Endothelial cell of umbilical vein (primary cell): ENCODE data around the gene RBBP4. TPM values are rescaled to one million over a fixed set of nuclear protein-coding genes. Genes with fewer than 3 reads are reported as not detected.

Experiments
- BruUV-seq: library from RNA; stranded (reverse); fragments of 400-500 nt; replicated peaks from 2 replicates; lab custom pipeline; 2021; lab: Mats Ljungman, UMichigan
- CTCF ChIA-PET: fragments of 300-600, 350-600 bp; sonication (Branson Sonifier 250); formaldehyde crosslinking; loops from one replicate; lab custom pipeline; 2021; ENCODE audit warnings: antibody characterized with exemption, inconsistent platforms; lab: Charles Lee
- POLR2A ChIA-PET: fragments of 300-600, 350-600 bp; sonication (Branson Sonifier 250); formaldehyde crosslinking; loops from one replicate; lab custom pipeline; 2021; ENCODE audit warnings: antibody characterized with exemption, inconsistent platforms; lab: Charles Lee
- DNase-seq: peaks from one replicate; pipeline ENCODE4 v3.0.0-alpha.2; 2011; ENCODE audit warnings: low read depth, low spot score
- FAIRE-seq: peaks from 2 replicates; lab custom pipeline; 2011; peaks lifted over from hg19 to GRCh38; lab: Jason Lieb, UNC
- H2AFZ ChIP-seq: 2 replicates; pipeline ENCODE4 v1.6.0; 2012; ENCODE audit warnings: low read depth, low read length, control low read depth, inconsistent platforms
- H3K27ac ChIP-seq: 2 replicates; pipeline ENCODE4 v1.5.1; 2011; ENCODE audit warnings: low read depth, mild to moderate bottlenecking, control low read depth, low read length, moderate library complexity; ENCODE audit not compliant: insufficient read depth
- H3K27me3 ChIP-seq, 2 experiments: 2 replicates each; pipeline versions ENCODE4 v1.6.0 to v1.6.1; 2011; ENCODE audit warnings: low read length in 2 of 2, mixed read lengths in 1 of 2; ENCODE audit not compliant: control insufficient read depth in 2 of 2, insufficient read depth in 2 of 2
- H3K36me3 ChIP-seq, 2 experiments: 2 replicates in 1 of 2; 3 replicates in 1 of 2; pipeline ENCODE4 v1.5.1; 2011; ENCODE audit warnings: low read length in 2 of 2, mild to moderate bottlenecking in 1 of 2, moderate library complexity in 1 of 2; ENCODE audit not compliant: control insufficient read depth in 2 of 2, insufficient read depth in 2 of 2; ENCODE audit errors: extremely low read depth in 1 of 2
- H3K4me1 ChIP-seq: 3 replicates; pipeline ENCODE4 v1.5.1; 2011; ENCODE audit warnings: mild to moderate bottlenecking, low read length; ENCODE audit not compliant: control insufficient read depth, insufficient read depth; ENCODE audit errors: extremely low read depth
- H3K4me2 ChIP-seq: 2 replicates; pipeline ENCODE4 v1.6.1; 2011; ENCODE audit warnings: low read length, control low read depth, mixed read lengths; ENCODE audit not compliant: insufficient read depth
- H3K4me3 ChIP-seq, 3 experiments: fragments of 200-600 bp in 1 of 3; sonication (generic), shearing (Covaris generic) in 1 of 3; replicated peaks in 1 of 3; 2 replicates each; pipeline ENCODE4 v1.5.1; 2011 to 2016; ENCODE audit warnings: control low read depth in 3 of 3, low read length in 3 of 3, mild to moderate bottlenecking in 2 of 3, inconsistent platforms in 1 of 3, low read depth in 1 of 3, moderate library complexity in 1 of 3; ENCODE audit not compliant: insufficient read depth in 1 of 3
- H3K79me2 ChIP-seq: 2 replicates; pipeline ENCODE4 v1.6.0; 2012; ENCODE audit warnings: low read length, inconsistent platforms; ENCODE audit not compliant: control insufficient read depth, insufficient read depth
- H3K9ac ChIP-seq: replicated peaks from 2 replicates; pipeline ENCODE3; 2011; ENCODE audit warnings: low read length, control low read depth; ENCODE audit not compliant: insufficient read depth; ENCODE audit errors: extremely low read depth
- H3K9me1 ChIP-seq: replicated peaks from 3 replicates; pipeline ENCODE4 v1.6.0; 2011; ENCODE audit warnings: mild to moderate bottlenecking, low read length; ENCODE audit not compliant: control insufficient read depth, insufficient read depth; ENCODE audit errors: extremely low read depth
- H3K9me3 ChIP-seq: replicated peaks from 2 replicates; pipeline ENCODE4 v1.5.1; 2012; ENCODE audit warnings: low read length, inconsistent platforms; ENCODE audit not compliant: control insufficient read depth, insufficient read depth
- H4K20me1 ChIP-seq: replicated peaks from 2 replicates; pipeline ENCODE3; 2011; ENCODE audit warnings: mild to moderate bottlenecking, low read length; ENCODE audit not compliant: control insufficient read depth, insufficient read depth; ENCODE audit errors: extremely low read depth
- CTCF ChIP-seq, 2 donors: IDR thresholded peaks; 1 replicate in 1 of 2; 2 replicates in 1 of 2; pipeline ENCODE4 v1.5.1; 2011; ENCODE audit warnings: low read length in 2 of 2, mild to moderate bottlenecking in 2 of 2, moderate library complexity in 2 of 2, control low read depth in 1 of 2, inconsistent platforms in 1 of 2, low read depth in 1 of 2; ENCODE audit not compliant: insufficient read depth in 1 of 2; ENCODE audit errors: extremely low read depth in 1 of 2
- EZH2 ChIP-seq: IDR thresholded peaks from 2 replicates; pipeline ENCODE4 v1.6.1; 2012; ENCODE audit warnings: borderline replicate concordance, low read depth, mild to moderate bottlenecking, moderate library complexity, low read length, inconsistent platforms; ENCODE audit not compliant: severe bottlenecking
- FOS ChIP-seq: IDR thresholded peaks from 2 replicates; pipeline ENCODE4 v1.6.1; 2011; ENCODE audit warnings: mild to moderate bottlenecking, low read length, moderate library complexity, borderline replicate concordance; ENCODE audit not compliant: insufficient read depth
- GATA2 ChIP-seq: IDR thresholded peaks from 2 replicates; pipeline ENCODE4 v1.7.0; 2011; ENCODE audit warnings: low read depth, mild to moderate bottlenecking, moderate library complexity, mixed read lengths, low read length; ENCODE audit not compliant: insufficient read length, insufficient read depth
- JUN ChIP-seq: IDR thresholded peaks from 2 replicates; pipeline ENCODE4 v1.6.1; 2011; ENCODE audit warnings: borderline replicate concordance, low read depth; ENCODE audit not compliant: insufficient read length, insufficient read depth
- MYC ChIP-seq: IDR thresholded peaks from one replicate; pipeline ENCODE4 v1.6.1; 2011; ENCODE audit warnings: mild to moderate bottlenecking, low read depth, low read length
- POLR2A ChIP-seq: IDR thresholded peaks from 2 replicates; pipeline ENCODE4 v1.6.1; 2012; ENCODE audit warnings: low read depth, mild to moderate bottlenecking, control low read depth, low read length
- POLR2AphosphoS5 ChIP-seq: IDR thresholded peaks from 2 replicates; pipeline ENCODE4 v1.6.1; 2012; ENCODE audit warnings: low read depth, mild to moderate bottlenecking, control low read depth, low read length, moderate library complexity; ENCODE audit not compliant: insufficient read depth
- dilution Hi-C: fragments of 300-500 bp; cut with MboI; formaldehyde crosslinking; loops from one replicate; pipeline ENCODE4 v1.15.0; 2019; ENCODE audit warnings: low sequenced_read_pairs; ENCODE audit not compliant: extremely low pct_ligation_motif_present
- intact Hi-C: fragments of 100-400 bp; cut with micrococcal nuclease; formaldehyde crosslinking; loops from one replicate; pipeline ENCODE4 v1.10.0; 2022
- polyA plus RNA-seq, 4 experiments: library from polyadenylated mRNA; depleted of rRNA in 3 of 4; stranded (reverse) in 3 of 4; unstranded in 1 of 4; fragments of >200 nt; gene quantifications; 2 replicates each; pipeline versions ENCODE4 v1.2.1 to v1.2.3, GENCODE V29; 2011 to 2012; ENCODE audit warnings: missing spikeins in 1 of 4
- total RNA-seq: library from RNA; stranded (reverse); gene quantifications from 2 replicates; pipeline ENCODE4 v1.2.3, GENCODE V29; 2021
- TF ChIP-seq, protein P1 (sequence below): IDR thresholded peaks from 2 replicates; pipeline ENCODE4 v1.6.1; 2011; ENCODE audit not compliant: insufficient read depth, insufficient read length

The RBBP4 gene
- total and polyA plus RNA-seq, 2 donors (not counting 3 experiments of a cell fraction or from before 2014, with no cell fraction given), result 84.9 to 241 TPM

DNA sequence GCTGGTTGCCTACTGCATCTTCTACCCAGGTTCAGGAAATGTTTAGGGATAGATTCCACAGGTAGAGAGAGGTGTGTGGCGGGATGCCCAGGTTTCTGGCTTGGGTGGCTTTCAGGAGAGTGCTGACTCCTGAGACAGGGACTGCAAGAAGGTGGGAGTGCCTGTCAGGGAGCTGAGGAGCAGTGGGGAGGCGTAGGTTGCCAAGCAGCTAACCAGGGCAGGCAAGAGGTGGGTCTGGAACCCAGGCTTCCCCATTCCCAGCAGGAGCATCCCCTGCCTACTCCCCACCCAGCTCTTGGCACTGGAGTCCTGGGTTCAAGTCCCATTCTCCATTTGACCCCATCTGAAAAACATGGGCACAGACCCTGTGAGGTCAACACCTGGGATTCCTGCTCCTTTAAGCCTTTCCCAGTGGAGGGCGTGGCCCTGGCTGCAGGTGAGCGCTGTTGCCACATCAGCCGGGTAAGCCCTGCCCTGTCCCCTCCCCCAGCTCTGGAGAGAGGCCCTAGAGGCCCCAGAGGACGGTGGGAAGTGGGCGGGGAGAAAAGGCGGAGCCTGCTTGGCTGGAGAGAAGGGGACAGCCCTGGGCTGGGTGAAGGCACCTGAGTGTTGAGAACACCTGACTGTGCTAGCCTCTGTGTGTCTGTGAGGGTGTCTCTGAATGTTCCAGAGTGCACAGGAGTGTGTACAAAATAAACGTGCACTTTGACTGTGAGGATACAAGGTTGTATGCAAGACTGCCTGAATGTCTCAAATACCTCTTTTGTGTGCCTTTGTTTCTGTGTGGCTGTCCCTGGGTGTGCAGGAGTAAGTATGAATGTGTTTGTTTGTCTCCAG, 65.5 kb downstream of the RBBP4 start:
- intact Hi-C loops (no loop called here), dilution Hi-C loops (no loop called here)
- POLR2A ChIA-PET, result no interaction called here
- no peak overlapping the region for H3K4me3 ChIP-seq
- H3K79me2 ChIP-seq, result no peaks in the 10 kb centered on the region
- TF ChIP-seq POLR2AphosphoS5, result no peak
- TF ChIP-seq POLR2A, result no peak
- no peak for TF ChIP-seq MYC
- no peak for TF ChIP-seq GATA2
- no peak for TF ChIP-seq EZH2
- no peak for TF ChIP-seq CTCF (IDR thresholded peaks at IDR 0.05; ENCODE audit: extremely low read depth in 1 of 2, insufficient read depth in 1 of 2, low read depth in 1 of 2, low read length in 2 of 2)
- TF ChIP-seq, protein P1, sequence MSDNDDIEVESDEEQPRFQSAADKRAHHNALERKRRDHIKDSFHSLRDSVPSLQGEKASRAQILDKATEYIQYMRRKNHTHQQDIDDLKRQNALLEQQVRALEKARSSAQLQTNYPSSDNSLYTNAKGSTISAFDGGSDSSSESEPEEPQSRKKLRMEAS, result no peak
- TF ChIP-seq FOS, result no peak
- no peak for TF ChIP-seq JUN
- peak overlapping the region; percentile 15 for H2AFZ ChIP-seq
- H3K9me3 ChIP-seq, result no peaks in the 10 kb centered on the region
- H3K9me1 ChIP-seq, result no peaks in the 10 kb centered on the region
- H3K4me1 ChIP-seq, result no peaks in the 10 kb centered on the region
- no peak overlapping the region for H3K9ac ChIP-seq
- peak; percentile 4 for FAIRE-seq
- no peak for DNase-seq
- no peaks in the 10 kb centered on the region for H3K36me3 ChIP-seq
- no peak overlapping the region for H3K4me2 ChIP-seq
- CTCF ChIA-PET, result interaction anchor here (1.5 to 9.1 kb wide), 3 partner anchors 13 to 56 kb away, joined by 3 to 392 read pairs (median 5); no protein-coding TSS in a partner anchor
- no peaks in the 10 kb centered on the region for H3K27me3 ChIP-seq
- no peak overlapping the region for H3K27ac ChIP-seq
- BruUV-seq, result no TSS peak
- H4K20me1 ChIP-seq, result no peaks in the 10 kb centered on the region
